ENCODE results near the gene KCNN2.

KCNN2 gene

GRCh38 chr5:114361724-114362196 is at the start of gene KCNN2:
KCNN2 (plus strand) TSS chr5:114362070; CDS start chr5:114362140, 70 bp downstream.
- DNase-seq: peak; percentile 11

- no peak for DNase-seq
Observed at GRCh38 chr5:114312658-114313057, 49.2 kb upstream of the KCNN2 start.

GRCh38 chr5:114314061-114314460 is 47.8 kb upstream of the KCNN2 start:
- no peak for DNase-seq

- DNase-seq: no peak
Observed at GRCh38 chr5:114316167-114316566, 45.7 kb upstream of the KCNN2 start.

- no peak for DNase-seq
Observed at GRCh38 chr5:114317751-114318150, 44.1 kb upstream of the KCNN2 start.

- DNase-seq: no peak
Observed at GRCh38 chr5:114319236-114319635, 42.6 kb upstream of the KCNN2 start.

- DNase-seq: no peak
Observed at GRCh38 chr5:114319821-114320220, 42.0 kb upstream of the KCNN2 start.

- DNase-seq: no peak
Observed at GRCh38 chr5:114324282-114324681, 37.6 kb upstream of the KCNN2 start.

- no peak for DNase-seq
Observed at GRCh38 chr5:114325541-114325940, 36.3 kb upstream of the KCNN2 start.

- DNase-seq: no peak
Observed at GRCh38 chr5:114327474-114327873, 34.4 kb upstream of the KCNN2 start.

- DNase-seq: no peak
Observed at GRCh38 chr5:114327987-114328386, 33.9 kb upstream of the KCNN2 start.

- DNase-seq: no peak
Observed at GRCh38 chr5:114330916-114331531, 30.8 kb upstream of the KCNN2 start.

- DNase-seq: no peak
Observed at GRCh38 chr5:114332493-114332892, 29.4 kb upstream of the KCNN2 start.

- no peak for DNase-seq
Observed at GRCh38 chr5:114332925-114333324, 28.9 kb upstream of the KCNN2 start.

- no peak for DNase-seq
Observed at GRCh38 chr5:114335391-114335790, 26.5 kb upstream of the KCNN2 start.

GRCh38 chr5:114339108-114339507 is 22.8 kb upstream of the KCNN2 start:
- no peak for DNase-seq

- DNase-seq: no peak
Observed at GRCh38 chr5:114346181-114346580, 15.7 kb upstream of the KCNN2 start.

GRCh38 chr5:114355086-114355830 is 6.6 kb upstream of the KCNN2 start:
- DNase-seq: no peak

- DNase-seq: no peak
Observed at GRCh38 chr5:114358329-114358728, 3.5 kb upstream of the KCNN2 start.

- no peak for DNase-seq
Observed at GRCh38 chr5:114360357-114360756, 1.5 kb upstream of the KCNN2 start.

- DNase-seq: no peak
Observed at GRCh38 chr5:114360816-114361723, 800 bp upstream of the KCNN2 start.

- DNase-seq: no peak
Observed at GRCh38 chr5:114362197-114362976, 517 bp downstream of the KCNN2 start.

Measured in RPMI8226 (cell line).